Activated naive CD4-positive, alpha-beta T cell treated with anti-CD3 and anti-CD28 coated beads, Interleukin-2, amount 50 U/mL, for 24 hours (primary cell): ENCODE results near the gene ZYX.
"Not testable (repeated sequence)": the region's sequence is repeated elsewhere in the genome, so short reads cannot be mapped to it uniquely, and the experiment has no call there.

Experiments used
- H3K27ac Mint-ChIP-seq: one replicate; pipeline ENCODE4 v1.8.0; 2021; ENCODE audit warnings: mild to moderate bottlenecking, mixed read lengths
- H3K27me3 Mint-ChIP-seq: one replicate; pipeline ENCODE4 v1.8.0; 2021; ENCODE audit warnings: mixed read lengths
- H3K36me3 Mint-ChIP-seq: one replicate; pipeline ENCODE4 v1.8.0; 2021; ENCODE audit warnings: mixed read lengths
- H3K4me1 Mint-ChIP-seq: one replicate; pipeline ENCODE4 v1.8.0; 2021; ENCODE audit warnings: mixed read lengths
- H3K4me3 Mint-ChIP-seq: one replicate; pipeline ENCODE4 v1.8.0; 2021; ENCODE audit warnings: mild to moderate bottlenecking, mixed read lengths
- H3K9me3 Mint-ChIP-seq: one replicate; pipeline ENCODE4 v1.8.0; 2021; ENCODE audit warnings: mixed read lengths

The ZYX gene

GRCh38 chr7:143397710-143398530 lies 16.8 kb downstream of the ZYX start:
- peak overlapping the region; percentile 35 for H3K27ac Mint-ChIP-seq
- H3K36me3 Mint-ChIP-seq: peaks cover 9% of the 10 kb centered on the region
- H3K27me3 Mint-ChIP-seq: no peaks in the 10 kb centered on the region
- peaks cover 9% of the 10 kb centered on the region for H3K4me1 Mint-ChIP-seq
- H3K9me3 Mint-ChIP-seq: no peaks in the 10 kb centered on the region
- no peak overlapping the region for H3K4me3 Mint-ChIP-seq

DNA sequence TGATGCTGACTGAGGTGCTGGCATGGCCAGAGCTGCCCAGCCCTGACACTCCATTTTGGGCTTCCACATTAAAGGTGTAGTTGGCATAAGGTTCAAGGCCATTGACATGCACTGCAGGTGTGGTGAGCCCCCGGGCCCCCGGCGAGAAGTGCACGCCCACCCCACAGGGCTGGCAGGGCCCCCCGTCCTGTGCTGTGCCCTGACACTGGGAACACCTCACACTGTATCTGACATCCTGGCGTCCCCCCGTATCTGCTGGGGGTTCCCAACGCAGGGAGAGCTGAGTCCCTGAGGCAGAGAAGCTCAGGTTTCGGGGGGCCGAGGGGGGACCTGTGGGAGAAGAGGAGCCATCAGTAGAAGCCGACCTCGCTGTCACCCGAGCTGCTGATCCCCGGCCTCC lies 17.5 kb downstream of the ZYX start:
- no peak overlapping the region for H3K4me3 Mint-ChIP-seq
- no peak overlapping the region for H3K27ac Mint-ChIP-seq
- H3K9me3 Mint-ChIP-seq: no peaks in the 10 kb centered on the region
- H3K36me3 Mint-ChIP-seq: peaks cover 9% of the 10 kb centered on the region
- H3K27me3 Mint-ChIP-seq: no peaks in the 10 kb centered on the region
- peaks cover 13% of the 10 kb centered on the region for H3K4me1 Mint-ChIP-seq

DNA sequence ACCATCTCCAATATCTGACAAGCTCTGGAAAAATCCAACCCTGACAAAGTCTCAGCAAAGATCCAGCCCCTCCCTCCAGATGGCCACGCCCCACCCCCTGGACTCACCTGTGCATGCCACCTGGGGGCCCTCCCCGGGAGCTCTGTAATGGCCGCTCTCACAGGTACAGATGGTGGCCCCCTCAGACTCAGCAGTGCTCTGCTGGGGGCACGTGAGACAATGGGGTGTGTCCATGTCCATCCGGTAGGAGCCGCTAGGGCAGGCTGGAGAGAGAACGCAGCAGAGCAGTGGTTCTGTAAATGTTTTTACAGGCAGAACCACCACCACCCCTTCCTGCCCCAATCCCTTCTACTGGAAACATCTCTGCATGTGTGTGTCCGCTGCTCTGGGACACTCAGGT lies 18.0 kb downstream of the ZYX start:
- Mint-ChIP-seq H3K9me3 (no peaks in the 10 kb centered on the region), H3K36me3 (peaks cover 9% of the 10 kb centered on the region), H3K27ac (no peak overlapping the region), H3K27me3 (no peaks in the 10 kb centered on the region), H3K4me3 (no peak overlapping the region), H3K4me1 (peaks cover 18% of the 10 kb centered on the region)

- H3K27me3 Mint-ChIP-seq: no peaks in the 10 kb centered on the region
- H3K4me3 Mint-ChIP-seq: no peak overlapping the region
- no peak overlapping the region for H3K27ac Mint-ChIP-seq
- peaks cover 9% of the 10 kb centered on the region for H3K36me3 Mint-ChIP-seq
- H3K4me1 Mint-ChIP-seq: peaks cover 21% of the 10 kb centered on the region
- H3K9me3 Mint-ChIP-seq: no peaks in the 10 kb centered on the region
These were observed 18.5 kb downstream of the ZYX start for GRCh38 chr7:143399642-143400041.

- Mint-ChIP-seq H3K4me3 (no peak overlapping the region), H3K27me3 (no peaks in the 10 kb centered on the region), H3K27ac (peak overlapping the region; percentile 41), H3K4me1 (peaks cover 32% of the 10 kb centered on the region), H3K9me3 (no peaks in the 10 kb centered on the region), H3K36me3 (peaks cover 6% of the 10 kb centered on the region)
These were observed 20.1 kb downstream of the ZYX start for GRCh38 chr7:143401265-143401664.

DNA sequence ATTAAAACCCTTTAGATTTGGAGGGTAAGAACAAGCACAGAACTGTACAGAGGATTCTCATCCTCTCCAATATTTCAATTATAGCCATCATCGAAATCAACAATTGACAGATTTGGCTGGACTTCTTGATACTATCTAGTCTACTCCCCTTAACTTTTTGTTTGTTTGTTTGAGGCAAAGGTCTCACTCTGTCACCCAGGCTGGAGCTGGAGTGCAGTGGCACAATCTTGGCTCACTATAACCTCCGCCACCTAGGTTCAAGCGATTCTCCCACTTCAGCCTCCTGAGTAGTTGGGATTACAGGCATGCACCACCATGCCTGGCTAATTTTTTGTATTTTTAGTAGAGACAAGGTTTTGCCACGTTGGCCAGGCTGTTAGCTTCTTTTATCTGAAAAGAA lies 21.1 kb downstream of the ZYX start:
- not testable (repeated sequence) for H3K36me3 Mint-ChIP-seq, H3K4me3 Mint-ChIP-seq, H3K27me3 Mint-ChIP-seq, H3K9me3 Mint-ChIP-seq
- H3K27ac Mint-ChIP-seq: peak overlapping the region; percentile 70
- peaks cover 41% of the 10 kb centered on the region for H3K4me1 Mint-ChIP-seq

- Mint-ChIP-seq H3K27ac (peak overlapping the region; percentile 32), H3K9me3 (no peaks in the 10 kb centered on the region), H3K4me1 (peaks cover 69% of the 10 kb centered on the region), H3K4me3 (no peak overlapping the region), H3K36me3 (no peaks in the 10 kb centered on the region), H3K27me3 (no peaks in the 10 kb centered on the region)
These were observed 24.2 kb downstream of the ZYX start for GRCh38 chr7:143405173-143406001.

GRCh38 chr7:143406002-143406357 lies 24.8 kb downstream of the ZYX start:
- Mint-ChIP-seq H3K36me3 (no peaks in the 10 kb centered on the region), H3K27me3 (no peaks in the 10 kb centered on the region), H3K9me3 (no peaks in the 10 kb centered on the region), H3K4me3 (no peak overlapping the region), H3K4me1 (peaks cover 73% of the 10 kb centered on the region), H3K27ac (peak overlapping the region; percentile 32)

DNA sequence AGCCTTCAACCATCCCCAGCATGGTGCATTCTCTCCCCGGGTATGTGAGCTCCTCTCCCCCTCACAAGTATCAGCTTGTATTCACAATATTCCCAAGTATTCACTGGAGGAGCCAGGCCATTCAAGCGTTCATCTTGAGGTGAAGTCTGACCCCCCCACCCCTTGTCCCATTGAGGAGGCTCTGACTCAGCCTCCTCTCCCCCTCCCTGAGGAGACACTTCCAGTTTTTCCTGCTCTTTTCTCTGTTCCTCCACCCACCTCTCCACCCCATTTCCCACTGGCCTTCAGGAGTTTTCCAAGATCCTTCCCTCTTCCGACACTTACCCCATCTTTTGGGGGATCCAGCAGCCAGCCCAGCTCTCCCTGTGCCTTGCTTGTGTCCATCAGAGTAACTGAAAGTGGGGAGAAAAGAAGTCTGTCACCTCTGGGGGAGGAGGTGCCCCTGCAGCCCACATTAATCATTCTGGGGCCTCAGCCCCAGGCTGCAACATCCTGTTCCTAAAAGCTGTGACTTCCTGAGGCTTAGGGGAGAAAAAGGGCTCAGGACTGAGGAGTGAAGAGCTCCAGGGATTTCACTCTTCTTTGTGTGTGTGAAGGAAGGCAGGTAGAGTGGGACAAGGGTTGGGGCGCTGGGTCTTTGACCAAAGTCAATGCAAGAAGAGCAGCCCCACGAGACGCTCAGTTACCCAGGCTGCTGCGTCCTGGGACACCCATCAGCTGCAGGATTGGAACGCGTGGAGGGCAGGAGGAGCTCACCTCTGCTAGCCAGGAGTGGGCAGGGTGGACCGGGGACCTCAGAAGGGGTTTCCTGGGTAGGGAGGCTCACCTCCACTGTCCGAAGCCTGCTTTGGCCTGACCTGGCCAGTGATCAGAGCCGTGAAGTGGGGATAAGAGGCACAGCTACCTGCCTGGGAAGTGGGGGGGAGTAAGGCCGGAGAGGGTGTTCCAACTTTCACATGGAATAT lies 26.4 kb downstream of the ZYX start:
- no peaks in the 10 kb centered on the region for H3K27me3 Mint-ChIP-seq
- peak overlapping the region; percentile 92 for H3K4me3 Mint-ChIP-seq
- H3K36me3 Mint-ChIP-seq: no peaks in the 10 kb centered on the region
- H3K4me1 Mint-ChIP-seq: peaks cover 89% of the 10 kb centered on the region
- peak overlapping the region; percentile 94 for H3K27ac Mint-ChIP-seq
- H3K9me3 Mint-ChIP-seq: no peaks in the 10 kb centered on the region

- Mint-ChIP-seq H3K4me1 (peaks cover 85% of the 10 kb centered on the region), H3K4me3 (peak overlapping the region; percentile 92), H3K27ac (no peak overlapping the region), H3K27me3 (no peaks in the 10 kb centered on the region), H3K36me3 (no peaks in the 10 kb centered on the region), H3K9me3 (no peaks in the 10 kb centered on the region)
These were observed 27.1 kb downstream of the ZYX start for GRCh38 chr7:143408252-143408685.

- H3K4me3 Mint-ChIP-seq: peak within 1 kb of the TSS; percentile 92
- peaks cover 78% of the 10 kb centered on the region for H3K4me1 Mint-ChIP-seq
- H3K36me3 Mint-ChIP-seq: no peaks in the 10 kb centered on the region
These were observed 27.8 kb downstream of the ZYX start, which contains the start of gene EPHA1 for GRCh38 chr7:143408686-143409561. Gene EPHA1 (minus strand): TSS chr7:143408856. CDS start chr7:143408805, 51 bp downstream.

GRCh38 chr7:143410521-143411004 lies 29.4 kb downstream of the ZYX start:
- Mint-ChIP-seq H3K4me3 (no peak overlapping the region), H3K9me3 (no peaks in the 10 kb centered on the region), H3K36me3 (no peaks in the 10 kb centered on the region), H3K27ac (peak overlapping the region; percentile 74), H3K4me1 (peaks cover 64% of the 10 kb centered on the region), H3K27me3 (no peaks in the 10 kb centered on the region)

More at GRCh38 chr7:143408686-143409561, 27.8 kb downstream of the ZYX start, which contains the start of gene EPHA1:
- Mint-ChIP-seq H3K27ac (peak within 1 kb of the TSS; percentile 94), H3K9me3 (no peaks in the 10 kb centered on the region), H3K27me3 (no peaks in the 10 kb centered on the region)

GRCh38 chr7:143411976-143412708 lies 31.0 kb downstream of the ZYX start:
- no peak overlapping the region for H3K4me3 Mint-ChIP-seq
- no peaks in the 10 kb centered on the region for H3K9me3 Mint-ChIP-seq
- no peak overlapping the region for H3K27ac Mint-ChIP-seq
- no peaks in the 10 kb centered on the region for H3K36me3 Mint-ChIP-seq
- H3K4me1 Mint-ChIP-seq: peaks cover 57% of the 10 kb centered on the region
- no peaks in the 10 kb centered on the region for H3K27me3 Mint-ChIP-seq

DNA sequence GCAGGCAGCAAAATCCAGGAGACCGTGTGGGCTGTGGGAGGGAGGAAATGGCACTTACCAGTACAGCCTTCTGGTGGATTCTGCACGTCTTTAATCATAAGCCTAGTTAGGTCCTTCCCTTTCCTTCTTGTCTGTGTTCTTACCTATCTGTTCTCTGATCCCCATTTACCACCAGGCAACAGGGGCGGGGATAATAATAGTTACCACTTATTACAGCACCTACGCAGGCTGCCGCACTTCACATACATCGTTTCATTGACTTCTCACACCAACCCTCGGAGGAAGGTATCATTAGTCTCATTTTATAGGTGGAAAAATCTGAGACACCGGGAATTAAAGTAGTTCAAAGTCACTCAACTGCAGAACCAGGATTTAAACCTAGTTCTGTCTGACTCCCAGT lies 32.0 kb downstream of the ZYX start:
- Mint-ChIP-seq H3K4me3 (no peak overlapping the region), H3K9me3 (no peaks in the 10 kb centered on the region), H3K27me3 (no peaks in the 10 kb centered on the region), H3K36me3 (peaks cover under 1% of the 10 kb centered on the region), H3K27ac (no peak overlapping the region), H3K4me1 (peaks cover 51% of the 10 kb centered on the region)
